HepG2 (cell line): Measurements from ENCODE around the gene NUP54. TPM values are rescaled to one million over a fixed set of nuclear protein-coding genes. Genes with fewer than 3 reads are reported as not detected.

Source experiments
- CBX5 ChIP-seq: sonication (generic); formaldehyde crosslinking; IDR thresholded peaks from 2 replicates; pipeline ENCODE4 v1.4.0; 2020; ENCODE audit warnings: missing genetic modification reagents, borderline replicate concordance
- ELF1 ChIP-seq: sonication (generic); formaldehyde crosslinking; IDR thresholded peaks from 2 replicates; pipeline ENCODE4 v1.4.0; 2020; ENCODE audit warnings: missing genetic modification reagents
- GLI4 ChIP-seq: sonication (generic); formaldehyde crosslinking; IDR thresholded peaks from 2 replicates; pipeline ENCODE4 v1.5.1; 2020; ENCODE audit warnings: missing genetic modification reagents, mild to moderate bottlenecking, moderate library complexity, borderline replicate concordance
- PHF20 ChIP-seq: sonication (generic); formaldehyde crosslinking; IDR thresholded peaks from 2 replicates; pipeline ENCODE4 v1.5.0; 2020; ENCODE audit warnings: mild to moderate bottlenecking, missing genetic modification reagents
- TBP ChIP-seq: sonication (generic); formaldehyde crosslinking; IDR thresholded peaks from 2 replicates; pipeline ENCODE4 v1.5.0; 2020; ENCODE audit warnings: missing genetic modification reagents
- TCF12 ChIP-seq, 2 experiments: fragments of 450-650 bp in 1 of 2; sonication (generic) in 1 of 2; formaldehyde crosslinking in 1 of 2; IDR thresholded peaks; 2 replicates each; pipeline versions ENCODE4 v1.6.1 to v1.8.0; 2017 to 2022; ENCODE audit warnings: antibody characterized with exemption in 1 of 2, mild to moderate bottlenecking in 1 of 2, missing genetic modification reagents in 1 of 2, moderate library complexity in 1 of 2
- ZNF678 ChIP-seq: sonication (generic); formaldehyde crosslinking; IDR thresholded peaks from 2 replicates; pipeline ENCODE4 v1.4.0; 2020; ENCODE audit warnings: mild to moderate bottlenecking, missing genetic modification reagents
- ZNF724P ChIP-seq: sonication (generic); formaldehyde crosslinking; IDR thresholded peaks from 2 replicates; pipeline ENCODE4 v1.8.0; 2022; ENCODE audit warnings: missing genetic modification reagents, borderline replicate concordance
- ZNF766 ChIP-seq: sonication (generic); formaldehyde crosslinking; IDR thresholded peaks from 2 replicates; pipeline ENCODE4 v1.5.0; 2020; ENCODE audit warnings: missing genetic modification reagents, borderline replicate concordance
- polyA plus RNA-seq, 8 experiments: library from polyadenylated mRNA; depleted of rRNA in 3 of 8; stranded (reverse) in 7 of 8; unstranded in 1 of 8; fragments of >200 nt; fragmentation: Illumina TruSeq in 4 of 8; extraction: Trizol in 4 of 8; gene quantifications; 2 replicates each; pipeline versions ENCODE4 v1.2.1 to v1.2.3, GENCODE V29; 2011 to 2016; ENCODE audit warnings: low read depth in 4 of 8, missing spikeins in 1 of 8, mixed read lengths in 1 of 8; ENCODE audit not compliant: insufficient read depth in 1 of 8
- total RNA-seq, 5 experiments: library from RNA; depleted of rRNA; stranded (reverse); fragments of >200 nt; fragmentation: Illumina TruSeq; extraction: Trizol; gene quantifications; 2 replicates each; pipeline ENCODE4 v1.2.3, GENCODE V29; 2016; ENCODE audit warnings: low read depth in 1 of 5
- TF ChIP-seq, protein P1 (sequence below): IDR thresholded peaks from 2 replicates; pipeline ENCODE4 v1.6.1; 2016; ENCODE audit warnings: mild to moderate bottlenecking
- TF ChIP-seq, protein P2 (sequence below): sonication (generic); formaldehyde crosslinking; IDR thresholded peaks from 2 replicates; pipeline ENCODE4 v1.5.0; 2020; ENCODE audit warnings: missing genetic modification reagents, mild to moderate bottlenecking, borderline replicate concordance
- TF ChIP-seq, protein P3 (sequence below), 2 experiments: sonication (generic) in 1 of 2; formaldehyde crosslinking in 1 of 2; IDR thresholded peaks; 2 replicates each; pipeline versions ENCODE4 v1.6.1 to v1.9.0; 2014 to 2022; ENCODE audit warnings: antibody characterized with exemption in 1 of 2, borderline replicate concordance in 1 of 2, inconsistent platforms in 1 of 2, low read depth in 1 of 2, missing genetic modification reagents in 1 of 2
- TF ChIP-seq, protein P4 (sequence below): sonication (generic); formaldehyde crosslinking; IDR thresholded peaks from 2 replicates; pipeline ENCODE4 v1.4.0; 2020; ENCODE audit warnings: missing genetic modification reagents; ENCODE audit errors: not compliant biosample characterization
- TF ChIP-seq, protein P5 (sequence below): sonication (generic); formaldehyde crosslinking; IDR thresholded peaks from 2 replicates; pipeline ENCODE4 v1.4.0; 2020; ENCODE audit warnings: low read depth, mild to moderate bottlenecking, missing genetic modification reagents
- TF ChIP-seq, protein P6 (sequence below): sonication (generic); formaldehyde crosslinking; IDR thresholded peaks from 2 replicates; pipeline ENCODE4 v1.5.0; 2020; ENCODE audit warnings: missing genetic modification reagents, mild to moderate bottlenecking, borderline replicate concordance

Gene NUP54
- total and polyA plus RNA-seq, 2 of the 13 experiments (the other 11 are each of a cell fraction or from before 2014, with no cell fraction given) = 36.1 to 69.3 TPM

DNA sequence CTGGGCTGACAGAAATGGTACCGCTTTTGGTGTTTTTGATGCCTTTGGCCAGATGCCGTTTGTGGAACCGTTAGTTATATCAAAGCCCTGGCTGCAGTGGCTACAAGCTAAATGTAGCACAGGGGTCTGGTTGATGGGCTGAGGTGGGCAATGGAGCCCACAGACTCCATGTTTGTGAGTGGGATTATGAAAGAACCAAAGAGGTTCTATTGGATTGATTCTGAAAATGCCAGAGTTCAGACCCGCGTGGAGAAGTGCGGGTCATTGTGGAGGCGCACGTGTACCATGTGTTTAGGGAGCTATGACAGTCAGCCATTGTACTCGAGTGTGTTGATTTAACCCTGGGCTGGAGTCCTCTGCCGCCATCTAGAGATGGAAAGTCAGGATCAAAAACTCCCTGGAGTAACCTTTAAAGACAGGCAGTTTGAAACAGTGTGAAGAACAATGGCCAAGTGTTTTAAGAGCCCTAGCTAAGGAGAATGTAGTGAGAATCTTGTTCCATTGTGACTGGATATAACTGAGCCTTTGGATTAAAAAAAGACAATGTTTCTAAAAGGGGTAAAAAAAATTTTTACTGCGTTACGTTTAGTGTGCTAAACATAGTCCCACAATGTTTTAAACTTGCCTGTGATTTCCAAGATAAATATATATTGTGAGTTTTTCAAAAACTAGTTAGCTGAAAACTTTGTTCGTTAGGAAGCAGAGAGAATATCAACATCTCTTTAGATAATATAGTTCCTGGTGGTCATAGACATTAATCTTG, 61.0 kb downstream of the NUP54 start (continued):
- TF ChIP-seq, protein P1, sequence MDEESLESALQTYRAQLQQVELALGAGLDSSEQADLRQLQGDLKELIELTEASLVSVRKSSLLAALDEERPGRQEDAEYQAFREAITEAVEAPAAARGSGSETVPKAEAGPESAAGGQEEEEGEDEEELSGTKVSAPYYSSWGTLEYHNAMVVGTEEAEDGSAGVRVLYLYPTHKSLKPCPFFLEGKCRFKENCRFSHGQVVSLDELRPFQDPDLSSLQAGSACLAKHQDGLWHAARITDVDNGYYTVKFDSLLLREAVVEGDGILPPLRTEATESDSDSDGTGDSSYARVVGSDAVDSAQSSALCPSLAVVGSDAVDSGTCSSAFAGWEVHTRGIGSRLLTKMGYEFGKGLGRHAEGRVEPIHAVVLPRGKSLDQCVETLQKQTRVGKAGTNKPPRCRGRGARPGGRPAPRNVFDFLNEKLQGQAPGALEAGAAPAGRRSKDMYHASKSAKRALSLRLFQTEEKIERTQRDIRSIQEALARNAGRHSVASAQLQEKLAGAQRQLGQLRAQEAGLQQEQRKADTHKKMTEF (CRISPR knock-in tag) = peak; percentile 31; the same call in 1 of the 2 replicates
- TF ChIP-seq ZNF678 = no peak
- TF ChIP-seq, protein P2, sequence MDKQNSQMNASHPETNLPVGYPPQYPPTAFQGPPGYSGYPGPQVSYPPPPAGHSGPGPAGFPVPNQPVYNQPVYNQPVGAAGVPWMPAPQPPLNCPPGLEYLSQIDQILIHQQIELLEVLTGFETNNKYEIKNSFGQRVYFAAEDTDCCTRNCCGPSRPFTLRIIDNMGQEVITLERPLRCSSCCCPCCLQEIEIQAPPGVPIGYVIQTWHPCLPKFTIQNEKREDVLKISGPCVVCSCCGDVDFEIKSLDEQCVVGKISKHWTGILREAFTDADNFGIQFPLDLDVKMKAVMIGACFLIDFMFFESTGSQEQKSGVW = no peak
- TF ChIP-seq, protein P3, sequence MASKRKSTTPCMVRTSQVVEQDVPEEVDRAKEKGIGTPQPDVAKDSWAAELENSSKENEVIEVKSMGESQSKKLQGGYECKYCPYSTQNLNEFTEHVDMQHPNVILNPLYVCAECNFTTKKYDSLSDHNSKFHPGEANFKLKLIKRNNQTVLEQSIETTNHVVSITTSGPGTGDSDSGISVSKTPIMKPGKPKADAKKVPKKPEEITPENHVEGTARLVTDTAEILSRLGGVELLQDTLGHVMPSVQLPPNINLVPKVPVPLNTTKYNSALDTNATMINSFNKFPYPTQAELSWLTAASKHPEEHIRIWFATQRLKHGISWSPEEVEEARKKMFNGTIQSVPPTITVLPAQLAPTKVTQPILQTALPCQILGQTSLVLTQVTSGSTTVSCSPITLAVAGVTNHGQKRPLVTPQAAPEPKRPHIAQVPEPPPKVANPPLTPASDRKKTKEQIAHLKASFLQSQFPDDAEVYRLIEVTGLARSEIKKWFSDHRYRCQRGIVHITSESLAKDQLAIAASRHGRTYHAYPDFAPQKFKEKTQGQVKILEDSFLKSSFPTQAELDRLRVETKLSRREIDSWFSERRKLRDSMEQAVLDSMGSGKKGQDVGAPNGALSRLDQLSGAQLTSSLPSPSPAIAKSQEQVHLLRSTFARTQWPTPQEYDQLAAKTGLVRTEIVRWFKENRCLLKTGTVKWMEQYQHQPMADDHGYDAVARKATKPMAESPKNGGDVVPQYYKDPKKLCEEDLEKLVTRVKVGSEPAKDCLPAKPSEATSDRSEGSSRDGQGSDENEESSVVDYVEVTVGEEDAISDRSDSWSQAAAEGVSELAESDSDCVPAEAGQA (IDR thresholded peaks at IDR 0.05; ENCODE audit: low read depth) = no peak
- TF ChIP-seq, protein P3 (CRISPR knock-in tag; IDR thresholded peaks at IDR 0.05; ENCODE audit: borderline replicate concordance) = no peak
- no peak for TF ChIP-seq PHF20
- TF ChIP-seq GLI4 (CRISPR knock-in tag) = no peak
- TF ChIP-seq TBP = no peak
- TF ChIP-seq, protein P4, sequence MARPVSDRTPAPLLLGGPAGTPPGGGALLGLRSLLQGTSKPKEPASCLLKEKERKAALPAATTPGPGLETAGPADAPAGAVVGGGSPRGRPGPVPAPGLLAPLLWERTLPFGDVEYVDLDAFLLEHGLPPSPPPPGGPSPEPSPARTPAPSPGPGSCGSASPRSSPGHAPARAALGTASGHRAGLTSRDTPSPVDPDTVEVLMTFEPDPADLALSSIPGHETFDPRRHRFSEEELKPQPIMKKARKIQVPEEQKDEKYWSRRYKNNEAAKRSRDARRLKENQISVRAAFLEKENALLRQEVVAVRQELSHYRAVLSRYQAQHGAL = peak; percentile 30
- no peak for TF ChIP-seq TCF12 (IDR thresholded peaks at IDR 0.05)
- no peak for TF ChIP-seq TCF12 (CRISPR knock-in tag; IDR thresholded peaks at IDR 0.05)
- TF ChIP-seq, protein P5, sequence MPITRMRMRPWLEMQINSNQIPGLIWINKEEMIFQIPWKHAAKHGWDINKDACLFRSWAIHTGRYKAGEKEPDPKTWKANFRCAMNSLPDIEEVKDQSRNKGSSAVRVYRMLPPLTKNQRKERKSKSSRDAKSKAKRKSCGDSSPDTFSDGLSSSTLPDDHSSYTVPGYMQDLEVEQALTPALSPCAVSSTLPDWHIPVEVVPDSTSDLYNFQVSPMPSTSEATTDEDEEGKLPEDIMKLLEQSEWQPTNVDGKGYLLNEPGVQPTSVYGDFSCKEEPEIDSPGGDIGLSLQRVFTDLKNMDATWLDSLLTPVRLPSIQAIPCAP (CRISPR knock-in tag) = no peak
- TF ChIP-seq CBX5 (CRISPR knock-in tag) = no peak
- no peak for TF ChIP-seq ZNF724P (CRISPR knock-in tag)
- TF ChIP-seq, protein P6, sequence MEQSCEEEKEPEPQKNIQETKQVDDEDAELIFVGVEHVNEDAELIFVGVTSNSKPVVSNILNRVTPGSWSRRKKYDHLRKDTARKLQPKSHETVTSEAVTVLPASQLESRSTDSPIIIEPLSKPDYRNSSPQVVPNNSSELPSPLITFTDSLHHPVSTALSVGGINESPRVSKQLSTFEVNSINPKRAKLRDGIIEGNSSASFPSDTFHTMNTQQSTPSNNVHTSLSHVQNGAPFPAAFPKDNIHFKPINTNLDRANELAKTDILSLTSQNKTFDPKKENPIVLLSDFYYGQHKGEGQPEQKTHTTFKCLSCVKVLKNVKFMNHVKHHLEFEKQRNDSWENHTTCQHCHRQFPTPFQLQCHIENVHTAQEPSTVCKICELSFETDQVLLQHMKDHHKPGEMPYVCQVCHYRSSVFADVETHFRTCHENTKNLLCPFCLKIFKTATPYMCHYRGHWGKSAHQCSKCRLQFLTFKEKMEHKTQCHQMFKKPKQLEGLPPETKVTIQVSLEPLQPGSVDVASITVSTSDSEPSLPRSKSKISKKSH (CRISPR knock-in tag) = no peak
- 0 out of 2 replicates have a peak, but pooled peaks have one; percentile 49 for TF ChIP-seq ZNF766 (CRISPR knock-in tag)
- TF ChIP-seq ELF1 (CRISPR knock-in tag) = no peak
